ENCODE measurements around the gene CUL4A.

DNA sequence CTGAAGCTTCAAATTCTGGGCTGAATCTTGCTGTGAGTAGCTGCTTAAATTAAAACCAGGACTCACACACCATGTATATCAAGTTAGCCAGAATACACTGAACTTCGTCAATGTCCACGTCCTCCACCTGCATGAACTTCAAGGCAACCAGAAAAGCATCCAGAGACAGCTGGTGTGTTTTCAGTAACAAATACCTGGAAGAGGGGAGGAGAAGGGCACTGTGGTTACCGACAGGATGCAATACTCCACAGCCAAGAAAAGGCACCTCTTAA is 30.6 kb upstream of the CUL4A start:
- TF ChIP-seq CTCF (IDR thresholded peaks at IDR 0.05) (no peak), EZH2 (IDR thresholded peaks at IDR 0.05; ENCODE audit: borderline replicate concordance, insufficient read depth, low read depth, low read length, poor library complexity, severe bottlenecking) (no peak)
